Measurements from ENCODE around the gene NEMF. TPM values are rescaled to one million over a fixed set of nuclear protein-coding genes. Genes with fewer than 3 reads are reported as not detected.

NEMF gene
- total RNA-seq, 6 experiments from 2014 or later: 15.3 to 29.9 (median 23.4) TPM

GRCh38 chr14:49868720-49869114 lies 16.1 kb upstream of the NEMF start:
- Histone ChIP-seq H3K4me3 (peak overlapping the region; percentile 23 to 65 (median 60)), H3K36me3 (no peaks in the 10 kb centered on the region), H3K27ac (peak overlapping the region; percentile 58 to 69 (median 68)), H3K9me3 (no peaks in the 10 kb centered on the region), H3K4me1 (peaks cover 0 to 4% (median 0%) of the 10 kb centered on the region in 4 donors), H3K27me3 (no peaks in the 10 kb centered on the region)
- ATAC-seq: no peak
- TF ChIP-seq CTCF (IDR thresholded peaks at IDR 0.05) (no peak), POLR2A (IDR thresholded peaks at IDR 0.05) (no peak)
- intact Hi-C loops (cut with DNase I): loop anchor here (5.0 to 10.0 kb wide), 2 partner anchors 236 to 239 kb away; no protein-coding TSS in a partner anchor
- no peak for DNase-seq
- 53% methylated on average over 5 of the region's 5 CpGs for WGBS (ENCODE audit: insufficient coverage, low coverage, low lambda C conversion rate, missing lambda C conversion rate)

- 1% methylated on average over 41 of the region's 57 CpGs for WGBS (ENCODE audit: insufficient coverage, low coverage, low lambda C conversion rate, missing lambda C conversion rate)
- intact Hi-C loops (cut with DNase I): loop anchor here (5.0 to 10.0 kb wide), 2 partner anchors 237 to 239 kb away; no protein-coding TSS in a partner anchor
- peak; percentile 93 to 99 (median 96) for ATAC-seq
Measured at GRCh38 chr14:49867831-49868719, 15.5 kb upstream of the NEMF start.

GRCh38 chr14:49865431-49865859 lies 12.9 kb upstream of the NEMF start:
- H3K36me3 ChIP-seq: no peaks in the 10 kb centered on the region
- H3K4me1 ChIP-seq: peaks cover 0 to 10% (median 0%) of the 10 kb centered on the region in 4 donors
- H3K27ac ChIP-seq: no peak overlapping the region
- DNase-seq: peak; percentile 78 to 83 (median 79)
- H3K4me3 ChIP-seq: no peak overlapping the region
- ATAC-seq: no peak
- 0% methylated on average over 4 of the region's 4 CpGs for WGBS (ENCODE audit: insufficient coverage, low coverage, low lambda C conversion rate, missing lambda C conversion rate)
- intact Hi-C loops (cut with DNase I): loop anchor here (5.0 to 10.0 kb wide), 2 partner anchors 239 to 242 kb away; no protein-coding TSS in a partner anchor
- no peaks in the 10 kb centered on the region for H3K27me3 ChIP-seq
- H3K9me3 ChIP-seq: no peaks in the 10 kb centered on the region
- no peak for TF ChIP-seq POLR2A (IDR thresholded peaks at IDR 0.05)
- peak; percentile 82 to 92 (median 88) for TF ChIP-seq CTCF (IDR thresholded peaks at IDR 0.05)

More at GRCh38 chr14:49867831-49868719, 15.5 kb upstream of the NEMF start:
- Histone ChIP-seq H3K36me3 (no peaks in the 10 kb centered on the region), H3K9me3 (no peaks in the 10 kb centered on the region), H3K4me3 (peak overlapping the region; percentile 45 to 65 (median 60)), H3K27me3 (no peaks in the 10 kb centered on the region), H3K27ac (peak overlapping the region; percentile 87 to 92 (median 89)), H3K4me1 (peaks cover 0 to 4% (median 0%) of the 10 kb centered on the region in 4 donors)
- TF ChIP-seq POLR2A (IDR thresholded peaks at IDR 0.05): peak; percentile 93
- no peak for TF ChIP-seq CTCF (IDR thresholded peaks at IDR 0.05)
- DNase-seq: peak; percentile 99

GRCh38 chr14:49863487-49864281 lies 11.1 kb upstream of the NEMF start:
- DNase-seq: no peak
- Histone ChIP-seq H3K27me3 (no peaks in the 10 kb centered on the region), H3K9me3 (no peaks in the 10 kb centered on the region), H3K4me3 (peak overlapping the region; percentile 38 to 71 (median 58)), H3K27ac (peak overlapping the region; percentile 91 to 98 (median 97)), H3K4me1 (peaks cover 0 to 10% (median 0%) of the 10 kb centered on the region in 4 donors), H3K36me3 (no peaks in the 10 kb centered on the region)
- no peak for TF ChIP-seq CTCF (IDR thresholded peaks at IDR 0.05)
- no peak for TF ChIP-seq POLR2A (IDR thresholded peaks at IDR 0.05)
- ATAC-seq: no peak
- WGBS (ENCODE audit: insufficient coverage, low coverage, low lambda C conversion rate, missing lambda C conversion rate): 10% methylated on average over 9 of the region's 9 CpGs
- intact Hi-C loops (cut with DNase I): loop anchor here in 1 of 2 donors (10.0 kb wide), 1 partner anchor 241 kb away; no protein-coding TSS in a partner anchor

Data from right lobe of liver (tissue), 6 donors.